ENCODE measurements around the gene WWTR1. TPM values are rescaled to one million over a fixed set of nuclear protein-coding genes. Genes with fewer than 3 reads are reported as not detected.

The WWTR1 gene
- polyA plus RNA-seq, 1 experiment, result 119 TPM

- ChIA-PET POLR2A (no interaction called here), CTCF (interaction anchor here (1.4 kb wide), 1 partner anchor 254 kb away, joined by 4 read pairs; no protein-coding TSS in a partner anchor)
These were observed 140.9 kb downstream of the WWTR1 start for GRCh38 chr3:149516920-149517319.

GRCh38 chr3:149515249-149515648 lies 142.6 kb downstream of the WWTR1 start:
- CTCF ChIA-PET, result interaction anchor here (1.1 to 3.6 kb wide), 4 partner anchors 23 to 293 kb away, joined by 3 to 24 read pairs (median 8); no protein-coding TSS in a partner anchor
- Histone ChIP-seq H3K36me3 (ENCODE audit: control insufficient read depth, insufficient read depth, low read length) (peaks cover 3% of the 10 kb centered on the region), H3K4me3 (ENCODE audit: low read depth, low read length) (no peak overlapping the region), H3K27me3 (ENCODE audit: control insufficient read depth, insufficient read depth, low read length) (no peaks in the 10 kb centered on the region)
- no peak for TF ChIP-seq CTCF (IDR thresholded peaks at IDR 0.05; ENCODE audit: insufficient read depth, low read depth, low read length)
- DNase-seq (ENCODE audit: low read depth), result no peak
- POLR2A ChIA-PET, result no interaction called here

More at GRCh38 chr3:149516920-149517319, 140.9 kb downstream of the WWTR1 start:
- peaks cover 4% of the 10 kb centered on the region for H3K36me3 ChIP-seq (ENCODE audit: control insufficient read depth, insufficient read depth, low read length)
- H3K27me3 ChIP-seq (ENCODE audit: control insufficient read depth, insufficient read depth, low read length), result no peaks in the 10 kb centered on the region
- no peak overlapping the region for H3K4me3 ChIP-seq (ENCODE audit: low read depth, low read length)
- no peak for TF ChIP-seq CTCF (IDR thresholded peaks at IDR 0.05; ENCODE audit: insufficient read depth, low read depth, low read length)
- no peak for DNase-seq (ENCODE audit: low read depth)

- no peak for DNase-seq (ENCODE audit: low read depth)
- no peak for TF ChIP-seq CTCF (IDR thresholded peaks at IDR 0.05; ENCODE audit: insufficient read depth, low read depth, low read length)
- Histone ChIP-seq H3K36me3 (ENCODE audit: control insufficient read depth, insufficient read depth, low read length) (peaks cover 3% of the 10 kb centered on the region), H3K27me3 (ENCODE audit: control insufficient read depth, insufficient read depth, low read length) (no peaks in the 10 kb centered on the region), H3K4me3 (ENCODE audit: low read depth, low read length) (no peak overlapping the region)
- ChIA-PET POLR2A (interaction anchor here (0.6 kb wide), 1 partner anchor 385 kb away, joined by 3 read pairs; the partner anchor contains the start of gene HPS3), CTCF (interaction anchor here (0.6 to 3.6 kb wide), 11 partner anchors 13 to 294 kb away, joined by 3 to 24 read pairs (median 4); partner anchors contain the start of gene COMMD2)
These were observed 143.4 kb downstream of the WWTR1 start for GRCh38 chr3:149514471-149514870.

GRCh38 chr3:149512073-149512782 lies 145.6 kb downstream of the WWTR1 start:
- H3K36me3 ChIP-seq (ENCODE audit: control insufficient read depth, insufficient read depth, low read length), result no peaks in the 10 kb centered on the region
- H3K4me3 ChIP-seq (ENCODE audit: low read depth, low read length), result no peak overlapping the region
- POLR2A ChIA-PET, result no interaction called here

More at GRCh38 chr3:149512073-149512782, 145.6 kb downstream of the WWTR1 start:
- no peak for DNase-seq (ENCODE audit: low read depth)
- no peaks in the 10 kb centered on the region for H3K27me3 ChIP-seq (ENCODE audit: control insufficient read depth, insufficient read depth, low read length)
- TF ChIP-seq CTCF (IDR thresholded peaks at IDR 0.05; ENCODE audit: insufficient read depth, low read depth, low read length), result peak; percentile 86
- CTCF ChIA-PET, result interaction anchor here (0.6 to 3.6 kb wide), 24 partner anchors 11 to 498 kb away, joined by 3 to 24 read pairs (median 4); partner anchors contain the start of gene COMMD2
